ENCODE results near the gene NKX6-2. TPM values are rescaled to one million over a fixed set of nuclear protein-coding genes. Genes with fewer than 3 reads are reported as not detected.
"Not testable (repeated sequence)": the region's sequence is repeated elsewhere in the genome, so short reads cannot be mapped to it uniquely, and the experiment has no call there.

NKX6-2 gene
- total RNA-seq, 4 donors from 2014 or later, result not detected

DNA sequence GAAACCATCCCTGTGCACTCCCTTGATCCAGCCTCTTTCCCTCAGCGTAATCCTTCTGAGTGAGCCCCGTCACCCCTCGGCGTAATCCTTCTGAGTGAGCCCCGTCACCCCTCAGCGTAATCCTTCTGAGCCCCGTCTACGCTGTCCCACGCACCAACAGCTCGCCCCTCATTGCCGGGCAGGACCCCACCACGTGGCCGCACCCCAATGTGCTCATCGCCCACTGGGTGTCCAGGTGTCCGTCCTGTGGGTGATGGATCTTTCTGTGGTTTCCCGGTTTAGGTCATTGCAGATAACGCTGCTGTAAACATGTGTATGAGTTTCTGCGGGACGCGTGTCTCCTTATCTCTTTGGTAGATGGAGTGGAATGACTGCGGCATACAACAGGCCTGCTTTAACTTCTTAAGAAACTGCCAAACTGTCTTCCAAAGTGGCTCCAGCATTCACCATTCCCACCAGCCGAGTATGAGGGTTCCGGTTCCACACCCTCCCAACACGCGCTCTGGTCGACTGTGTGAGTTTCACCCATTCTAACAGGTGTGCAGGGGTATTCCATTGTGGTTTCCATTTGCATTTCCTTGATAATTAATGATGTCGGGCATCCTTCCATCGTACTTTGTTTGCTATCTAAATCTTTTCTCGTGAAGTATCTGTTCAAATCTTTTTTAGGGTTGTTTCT, 42.1 kb upstream of the NKX6-2 start:
- WGBS, result 92% methylated on average over 29 of the region's 29 CpGs
- Histone ChIP-seq H3K27ac (replicated peaks in 1 of 4) (no peak overlapping the region), H3K9me3 (no peaks in the 10 kb centered on the region), H3K4me3 (no peak overlapping the region), H3K4me1 (no peaks in the 10 kb centered on the region), H3K27me3 (peaks cover 0 to 22% (median 0%) of the 10 kb centered on the region in 4 donors), H3K36me3 (no peaks in the 10 kb centered on the region)
- no peak for DNase-seq (ENCODE audit: extremely low spot score)
- TF ChIP-seq, protein P1, sequence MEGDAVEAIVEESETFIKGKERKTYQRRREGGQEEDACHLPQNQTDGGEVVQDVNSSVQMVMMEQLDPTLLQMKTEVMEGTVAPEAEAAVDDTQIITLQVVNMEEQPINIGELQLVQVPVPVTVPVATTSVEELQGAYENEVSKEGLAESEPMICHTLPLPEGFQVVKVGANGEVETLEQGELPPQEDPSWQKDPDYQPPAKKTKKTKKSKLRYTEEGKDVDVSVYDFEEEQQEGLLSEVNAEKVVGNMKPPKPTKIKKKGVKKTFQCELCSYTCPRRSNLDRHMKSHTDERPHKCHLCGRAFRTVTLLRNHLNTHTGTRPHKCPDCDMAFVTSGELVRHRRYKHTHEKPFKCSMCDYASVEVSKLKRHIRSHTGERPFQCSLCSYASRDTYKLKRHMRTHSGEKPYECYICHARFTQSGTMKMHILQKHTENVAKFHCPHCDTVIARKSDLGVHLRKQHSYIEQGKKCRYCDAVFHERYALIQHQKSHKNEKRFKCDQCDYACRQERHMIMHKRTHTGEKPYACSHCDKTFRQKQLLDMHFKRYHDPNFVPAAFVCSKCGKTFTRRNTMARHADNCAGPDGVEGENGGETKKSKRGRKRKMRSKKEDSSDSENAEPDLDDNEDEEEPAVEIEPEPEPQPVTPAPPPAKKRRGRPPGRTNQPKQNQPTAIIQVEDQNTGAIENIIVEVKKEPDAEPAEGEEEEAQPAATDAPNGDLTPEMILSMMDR (IDR thresholded peaks at IDR 0.05), result no peak
- TF ChIP-seq EP300 (IDR thresholded peaks at IDR 0.05), result no peak
- no peak for TF ChIP-seq POLR2AphosphoS5 (IDR thresholded peaks at IDR 0.05)
- no peak for TF ChIP-seq POLR2A (IDR thresholded peaks at IDR 0.05; ENCODE audit: low read depth)
- intact Hi-C loops (cut with DNase I), result no loop called here

DNA sequence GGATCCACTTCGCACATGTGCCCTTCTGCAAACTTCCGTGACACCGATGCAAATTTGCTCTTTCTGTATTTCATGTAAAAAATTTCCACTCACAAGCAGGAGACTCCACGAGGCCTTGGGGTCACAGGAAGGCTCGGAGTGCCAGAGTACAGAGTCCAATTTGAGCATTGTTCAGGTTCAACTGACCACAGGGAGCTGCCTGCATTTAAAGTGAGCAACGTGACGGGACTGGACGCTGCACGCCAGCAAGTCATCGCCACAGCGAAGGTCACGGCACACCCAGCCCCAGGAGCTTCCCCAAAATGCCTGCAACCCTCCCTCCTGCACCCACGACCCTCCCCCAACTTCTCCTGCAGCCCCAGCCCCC, 41.5 kb upstream of the NKX6-2 start:
- TF ChIP-seq POLR2AphosphoS5 (IDR thresholded peaks at IDR 0.05), result no peak
- no peak for TF ChIP-seq POLR2A (IDR thresholded peaks at IDR 0.05; ENCODE audit: low read depth)
- TF ChIP-seq, protein P1 (IDR thresholded peaks at IDR 0.05), result no peak
- no peak for TF ChIP-seq EP300 (IDR thresholded peaks at IDR 0.05)
- H3K27ac ChIP-seq (replicated peaks in 1 of 4), result no peak overlapping the region
- no peak overlapping the region for H3K4me3 ChIP-seq
- no peaks in the 10 kb centered on the region for H3K4me1 ChIP-seq
- no peak for DNase-seq (ENCODE audit: extremely low spot score)
- intact Hi-C loops (cut with DNase I), result no loop called here
- 89% methylated on average over 13 of the region's 13 CpGs for WGBS
- peaks cover 0 to 16% (median 0%) of the 10 kb centered on the region in 4 donors for H3K27me3 ChIP-seq
- H3K9me3 ChIP-seq, result no peaks in the 10 kb centered on the region
- H3K36me3 ChIP-seq, result no peaks in the 10 kb centered on the region

DNA sequence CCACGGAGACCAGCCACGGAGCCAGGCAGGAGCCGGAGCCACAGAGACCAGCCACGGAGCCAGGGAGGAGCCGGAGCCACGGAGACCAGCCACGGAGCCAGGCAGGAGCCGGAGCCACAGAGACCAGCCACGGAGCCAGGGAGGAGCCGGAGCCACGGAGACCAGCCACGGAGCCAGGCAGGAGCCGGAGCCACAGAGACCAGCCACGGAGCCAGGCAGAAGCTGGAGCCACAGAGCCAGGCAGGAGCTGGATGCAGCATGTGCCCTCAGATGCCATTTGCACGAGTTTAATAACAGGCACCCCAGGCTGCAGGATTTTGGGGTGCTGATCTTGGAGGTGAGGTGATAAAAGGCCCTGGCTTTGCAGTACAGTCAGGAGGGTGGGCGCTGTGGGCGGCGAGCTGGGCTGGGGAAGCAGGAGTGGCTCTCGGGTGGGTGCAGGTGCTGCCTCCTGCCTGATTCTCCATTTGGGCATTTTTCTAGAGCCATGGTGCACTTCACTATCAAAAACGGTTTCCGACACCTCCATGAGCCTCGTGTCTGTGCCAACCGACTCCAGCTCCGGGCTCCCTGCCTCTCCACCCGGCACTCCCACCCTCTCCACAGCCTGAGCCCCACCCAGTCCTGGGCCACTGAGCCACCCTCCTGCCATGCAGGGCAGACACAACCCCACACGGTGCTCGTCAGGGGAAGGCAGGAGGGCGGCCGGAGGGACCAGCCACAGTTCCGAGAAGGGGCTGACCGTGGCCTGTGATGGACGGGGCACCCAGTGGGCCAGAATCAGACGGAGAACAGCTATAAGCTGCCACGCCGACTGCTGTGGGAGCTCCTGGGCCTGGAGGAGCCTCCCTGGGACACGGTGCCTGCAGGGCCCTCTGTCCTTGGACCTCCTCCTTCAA, 40.8 kb upstream of the NKX6-2 start:
- H3K27ac ChIP-seq (replicated peaks in 1 of 4), result no peak overlapping the region
- peaks cover 0 to 11% (median 0%) of the 10 kb centered on the region in 4 donors for H3K27me3 ChIP-seq
- DNase-seq (ENCODE audit: extremely low spot score), result no peak
- no peaks in the 10 kb centered on the region for H3K4me1 ChIP-seq
- no peaks in the 10 kb centered on the region for H3K9me3 ChIP-seq
- TF ChIP-seq POLR2AphosphoS5 (IDR thresholded peaks at IDR 0.05), result no peak
- TF ChIP-seq, protein P1 (IDR thresholded peaks at IDR 0.05), result no peak
- no peak for TF ChIP-seq EP300 (IDR thresholded peaks at IDR 0.05)
- no peak for TF ChIP-seq POLR2A (IDR thresholded peaks at IDR 0.05; ENCODE audit: low read depth)
- no peaks in the 10 kb centered on the region for H3K36me3 ChIP-seq
- H3K4me3 ChIP-seq, result no peak overlapping the region
- 94% methylated on average over 22 of the region's 36 CpGs for WGBS
- intact Hi-C loops (cut with DNase I), result no loop called here

DNA sequence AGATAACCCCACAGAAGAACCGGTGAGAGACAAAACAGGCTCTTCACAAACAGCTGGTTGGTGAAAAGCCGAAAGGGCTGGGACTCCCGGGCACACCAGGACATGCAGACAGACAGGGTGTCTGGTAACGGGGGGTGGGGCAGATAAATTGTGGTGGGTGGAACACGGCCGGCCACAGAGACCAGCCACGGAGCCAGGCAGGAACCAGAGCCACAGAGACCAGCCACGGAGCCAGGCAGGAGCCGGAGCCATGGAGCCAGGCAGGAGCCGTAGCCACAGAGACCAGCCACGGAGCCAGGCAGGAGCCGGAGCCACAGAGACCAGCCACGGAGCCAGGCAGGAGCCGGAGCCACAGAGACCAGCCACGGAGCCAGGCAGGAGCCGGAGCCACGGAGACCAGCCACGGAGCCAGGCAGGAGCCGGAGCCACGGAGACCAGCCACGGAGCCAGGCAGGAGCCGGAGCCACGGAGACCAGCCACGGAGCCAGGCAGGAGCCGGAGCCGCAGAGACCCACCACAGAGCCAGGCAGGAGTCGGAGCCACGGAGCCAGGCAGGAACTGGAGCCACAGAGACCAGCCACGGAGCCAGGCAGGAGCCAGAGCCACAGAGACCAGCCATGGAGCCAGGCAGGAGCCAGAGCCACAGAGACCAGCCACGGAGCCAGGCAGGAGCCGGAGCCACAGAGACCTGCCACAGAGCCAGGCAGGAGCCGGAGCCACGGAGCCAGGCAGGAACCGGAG, 40.0 kb upstream of the NKX6-2 start:
- intact Hi-C loops (cut with DNase I), result not testable (repeated sequence)
- WGBS, result 92% methylated on average over 19 of the region's 34 CpGs

DNA sequence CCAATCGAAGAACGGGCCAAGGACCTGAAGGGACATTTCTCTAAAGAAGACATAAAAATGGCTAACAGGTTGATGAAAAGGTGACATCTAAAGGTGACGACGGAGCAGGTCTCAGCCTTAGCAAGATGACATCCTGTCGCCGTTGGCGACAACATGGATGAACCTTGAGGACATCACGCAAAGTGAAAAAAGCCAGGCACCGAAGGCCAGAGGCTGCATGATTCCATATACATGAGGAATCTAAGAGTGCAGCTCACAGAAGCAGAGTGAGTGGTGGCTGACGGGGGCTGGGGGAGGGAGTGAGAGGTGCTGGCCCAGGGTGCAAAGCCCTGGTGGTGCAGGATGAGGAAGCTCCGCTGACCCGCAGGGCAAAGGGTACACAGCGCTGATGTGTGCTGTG, 34.1 kb upstream of the NKX6-2 start:
- WGBS, result 97% methylated on average over 13 of the region's 13 CpGs
- Histone ChIP-seq H3K9me3 (peaks cover 0 to 3% (median 0%) of the 10 kb centered on the region in 4 donors), H3K4me1 (no peaks in the 10 kb centered on the region), H3K27ac (replicated peaks in 1 of 4) (no peak overlapping the region), H3K36me3 (no peaks in the 10 kb centered on the region), H3K4me3 (no peak overlapping the region), H3K27me3 (peaks cover 0 to 45% (median 4%) of the 10 kb centered on the region in 4 donors)
- no peak for TF ChIP-seq EP300 (IDR thresholded peaks at IDR 0.05)
- TF ChIP-seq, protein P1 (IDR thresholded peaks at IDR 0.05), result no peak
- TF ChIP-seq POLR2A (IDR thresholded peaks at IDR 0.05; ENCODE audit: low read depth), result no peak
- no peak for TF ChIP-seq POLR2AphosphoS5 (IDR thresholded peaks at IDR 0.05)
- DNase-seq (ENCODE audit: extremely low spot score), result no peak
- intact Hi-C loops (cut with DNase I), result no loop called here

More for the DNA sequence above, 40.0 kb upstream of the NKX6-2 start:
- not testable (repeated sequence) for H3K4me3 ChIP-seq; H3K36me3 ChIP-seq; H3K9me3 ChIP-seq; H3K4me1 ChIP-seq; DNase-seq (ENCODE audit: extremely low spot score); H3K27ac ChIP-seq (replicated peaks in 1 of 4)
- peaks cover 0 to 11% (median 0%) of the 10 kb centered on the region in 4 donors for H3K27me3 ChIP-seq
